OCI-LY3 (cell line): ENCODE data around the gene P2RX3.

Source experiments
- H2AFZ ChIP-seq: fragments of 200-600, 300-600 bp; shearing (Covaris generic); 2 replicates; pipeline ENCODE4 v1.6.0; 2014; ENCODE audit warnings: antibody characterized with exemption, low read depth, low read length
- H3K27ac ChIP-seq: fragments of 200-600, 300-600 bp; sonication (generic); 2 replicates; pipeline ENCODE4 v1.5.1; 2014; ENCODE audit warnings: mild to moderate bottlenecking, low read length, moderate library complexity, mixed read lengths
- H3K27me3 ChIP-seq: fragments of 200-600, 300-600 bp; sonication (generic); 2 replicates; pipeline ENCODE4 v1.6.1; 2014; ENCODE audit warnings: low read depth, low read length, mixed read lengths
- H3K36me3 ChIP-seq: fragments of 200-600, 300-600 bp; sonication (generic); replicated peaks from 2 replicates; pipeline ENCODE3; 2014; ENCODE audit warnings: low read depth, low read length, mixed read lengths
- H3K4me1 ChIP-seq: fragments of 300-600, 200-600 bp; sonication (generic); 2 replicates; pipeline ENCODE4 v1.6.1; 2014; ENCODE audit warnings: low read length, mixed read lengths
- H3K4me2 ChIP-seq: fragments of 200-600, 300-600 bp; sonication (generic); 2 replicates; pipeline ENCODE4 v1.6.1; 2014; ENCODE audit warnings: low read length, mixed read lengths
- H3K4me3 ChIP-seq: fragments of 300-600, 200-600 bp; sonication (generic); 2 replicates; pipeline ENCODE4 v1.5.1; 2014; ENCODE audit warnings: antibody characterized with exemption, mild to moderate bottlenecking, low read length, moderate library complexity
- H3K79me2 ChIP-seq: fragments of 300-600, 200-600 bp; shearing (Covaris generic); 2 replicates; pipeline ENCODE4 v1.6.1; 2014; ENCODE audit warnings: mild to moderate bottlenecking, low read length, mixed read lengths
- H3K9ac ChIP-seq: fragments of 300-600, 200-600 bp; shearing (Covaris generic); 2 replicates; pipeline ENCODE4 v1.6.0; 2014; ENCODE audit warnings: mild to moderate bottlenecking, low read length, moderate library complexity
- H3K9me3 ChIP-seq: fragments of 200-600, 300-600 bp; shearing (Covaris generic); 2 replicates; pipeline ENCODE4 v1.6.1; 2014; ENCODE audit warnings: low read length, mixed read lengths; ENCODE audit not compliant: insufficient read depth
- H4K20me1 ChIP-seq: fragments of 200-600, 300-600 bp; sonication (generic); 2 replicates; pipeline ENCODE4 v1.6.1; 2016; ENCODE audit warnings: low read length, mixed read lengths; ENCODE audit not compliant: insufficient read depth
- CTCF ChIP-seq: fragments of 200-600, 300-600 bp; sonication (generic); IDR thresholded peaks from 2 replicates; pipeline ENCODE4 v1.5.1; 2014; ENCODE audit warnings: antibody characterized with exemption, low read length, low read depth
- EZH2phosphoT487 ChIP-seq: fragments of 200-600 bp; shearing (Covaris generic); IDR thresholded peaks from 2 replicates; pipeline ENCODE4 v1.6.1; 2018; ENCODE audit warnings: antibody characterized with exemption, mixed run types, low read depth

P2RX3 gene

GRCh38 chr11:57370941-57371340 lies 32.8 kb downstream of the P2RX3 start:
- no peaks in the 10 kb centered on the region for H3K27me3 ChIP-seq
- no peak overlapping the region for H2AFZ ChIP-seq
- H3K9me3 ChIP-seq, result no peaks in the 10 kb centered on the region
- peaks cover 40% of the 10 kb centered on the region for H3K4me1 ChIP-seq
- no peak overlapping the region for H3K9ac ChIP-seq
- H3K4me2 ChIP-seq, result no peak overlapping the region
- TF ChIP-seq CTCF (no peak), EZH2phosphoT487 (no peak)
- H3K4me3 ChIP-seq, result no peak overlapping the region
- no peaks in the 10 kb centered on the region for H4K20me1 ChIP-seq
- H3K27ac ChIP-seq, result no peak overlapping the region
- no peaks in the 10 kb centered on the region for H3K79me2 ChIP-seq
- no peaks in the 10 kb centered on the region for H3K36me3 ChIP-seq

- Histone ChIP-seq H2AFZ (no peak overlapping the region), H3K27ac (no peak overlapping the region), H3K9me3 (no peaks in the 10 kb centered on the region), H3K4me2 (no peak overlapping the region), H4K20me1 (no peaks in the 10 kb centered on the region), H3K36me3 (no peaks in the 10 kb centered on the region), H3K4me3 (no peak overlapping the region), H3K4me1 (peaks cover 29% of the 10 kb centered on the region), H3K27me3 (peaks cover 13% of the 10 kb centered on the region; the same call in 1 of the 2 replicates), H3K9ac (no peak overlapping the region), H3K79me2 (no peaks in the 10 kb centered on the region)
- TF ChIP-seq EZH2phosphoT487, result no peak
- TF ChIP-seq CTCF, result no peak
Measured at GRCh38 chr11:57373146-57373545, 35.0 kb downstream of the P2RX3 start.

- TF ChIP-seq EZH2phosphoT487 (no peak), CTCF (no peak)
- Histone ChIP-seq H4K20me1 (no peaks in the 10 kb centered on the region), H3K9ac (no peak overlapping the region), H3K36me3 (no peaks in the 10 kb centered on the region), H3K4me1 (peaks cover 29% of the 10 kb centered on the region), H3K79me2 (no peaks in the 10 kb centered on the region), H3K9me3 (no peaks in the 10 kb centered on the region), H3K4me2 (no peak overlapping the region), H3K27me3 (peaks cover 26% of the 10 kb centered on the region), H2AFZ (no peak overlapping the region), H3K4me3 (no peak overlapping the region), H3K27ac (no peak overlapping the region)
Measured at GRCh38 chr11:57374966-57375365, 36.8 kb downstream of the P2RX3 start.

- Histone ChIP-seq H3K79me2 (no peaks in the 10 kb centered on the region), H3K36me3 (no peaks in the 10 kb centered on the region), H3K4me1 (peaks cover 29% of the 10 kb centered on the region), H3K27ac (no peak overlapping the region), H3K27me3 (peaks cover 26% of the 10 kb centered on the region), H3K9me3 (no peaks in the 10 kb centered on the region), H3K4me3 (no peak overlapping the region), H4K20me1 (no peaks in the 10 kb centered on the region), H2AFZ (no peak overlapping the region), H3K4me2 (no peak overlapping the region), H3K9ac (no peak overlapping the region)
- TF ChIP-seq CTCF (no peak), EZH2phosphoT487 (no peak)
Measured at GRCh38 chr11:57375490-57375889, 37.3 kb downstream of the P2RX3 start.
